Gastroesophageal sphincter (tissue), 3 donors: ENCODE measurements around the gene KLHL29.

Experiments used
- POLR2AphosphoS5 ChIP-seq: sonication (generic); formaldehyde crosslinking; IDR thresholded peaks from one replicate; pipeline ENCODE4 v1.6.1; 2017; ENCODE audit warnings: antibody characterized with exemption
- TF ChIP-seq, protein P1 (sequence below), 4 experiments: fragments of 200-600 bp in 2 of 4; fragments of 450-650 bp in 2 of 4; sonication (generic) in 1 of 4; IDR thresholded peaks; one replicate each; pipeline ENCODE4 v1.5.1; 2017 to 2019; ENCODE audit warnings: antibody characterized with exemption in 4 of 4, mild to moderate bottlenecking in 2 of 4, moderate library complexity in 2 of 4

DNA sequence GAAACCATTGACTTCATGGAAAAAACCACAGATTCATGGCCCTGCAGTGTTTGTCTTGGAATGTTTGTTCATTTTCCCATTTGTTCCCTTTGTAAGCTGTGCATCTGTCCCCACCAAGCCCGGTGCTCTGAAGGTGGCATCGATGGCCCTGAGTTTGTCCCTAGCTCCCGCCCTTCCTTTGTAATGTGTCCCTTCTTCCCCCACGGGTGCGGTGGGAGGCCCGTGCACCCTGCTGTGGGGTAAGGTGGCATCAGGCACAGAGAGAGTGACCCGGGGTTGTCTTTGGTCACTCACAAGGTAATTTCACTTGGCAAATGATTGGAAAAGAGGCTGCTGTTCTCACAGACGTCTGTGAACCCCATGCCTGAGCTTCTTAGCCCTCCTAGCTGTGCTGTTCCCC, 28.7 kb downstream of the KLHL29 start:
- TF ChIP-seq, protein P1, sequence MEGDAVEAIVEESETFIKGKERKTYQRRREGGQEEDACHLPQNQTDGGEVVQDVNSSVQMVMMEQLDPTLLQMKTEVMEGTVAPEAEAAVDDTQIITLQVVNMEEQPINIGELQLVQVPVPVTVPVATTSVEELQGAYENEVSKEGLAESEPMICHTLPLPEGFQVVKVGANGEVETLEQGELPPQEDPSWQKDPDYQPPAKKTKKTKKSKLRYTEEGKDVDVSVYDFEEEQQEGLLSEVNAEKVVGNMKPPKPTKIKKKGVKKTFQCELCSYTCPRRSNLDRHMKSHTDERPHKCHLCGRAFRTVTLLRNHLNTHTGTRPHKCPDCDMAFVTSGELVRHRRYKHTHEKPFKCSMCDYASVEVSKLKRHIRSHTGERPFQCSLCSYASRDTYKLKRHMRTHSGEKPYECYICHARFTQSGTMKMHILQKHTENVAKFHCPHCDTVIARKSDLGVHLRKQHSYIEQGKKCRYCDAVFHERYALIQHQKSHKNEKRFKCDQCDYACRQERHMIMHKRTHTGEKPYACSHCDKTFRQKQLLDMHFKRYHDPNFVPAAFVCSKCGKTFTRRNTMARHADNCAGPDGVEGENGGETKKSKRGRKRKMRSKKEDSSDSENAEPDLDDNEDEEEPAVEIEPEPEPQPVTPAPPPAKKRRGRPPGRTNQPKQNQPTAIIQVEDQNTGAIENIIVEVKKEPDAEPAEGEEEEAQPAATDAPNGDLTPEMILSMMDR (IDR thresholded peaks at IDR 0.05): no peak
- no peak for TF ChIP-seq POLR2AphosphoS5
